Activated T-cell treated with anti-CD3 and anti-CD28 coated beads, Interleukin-2, amount 50 U/mL, for 48 hours (primary cell): ENCODE data around the gene PGM5.

Experiments
- DNase-seq, 2 experiments: peaks; one replicate each; pipeline ENCODE4 v3.0.0-alpha.2; 2020

Gene PGM5

GRCh38 chr9:68443624-68444023 is 87.2 kb downstream of the PGM5 start:
- no peak for DNase-seq

- DNase-seq = no peak
Measured at GRCh38 chr9:68446836-68447235, 90.4 kb downstream of the PGM5 start.

GRCh38 chr9:68447611-68448010 is 91.2 kb downstream of the PGM5 start:
- DNase-seq = no peak

GRCh38 chr9:68454579-68455334 is 98.3 kb downstream of the PGM5 start:
- DNase-seq = no peak

GRCh38 chr9:68455451-68455850 is 99.0 kb downstream of the PGM5 start:
- DNase-seq = no peak

DNA sequence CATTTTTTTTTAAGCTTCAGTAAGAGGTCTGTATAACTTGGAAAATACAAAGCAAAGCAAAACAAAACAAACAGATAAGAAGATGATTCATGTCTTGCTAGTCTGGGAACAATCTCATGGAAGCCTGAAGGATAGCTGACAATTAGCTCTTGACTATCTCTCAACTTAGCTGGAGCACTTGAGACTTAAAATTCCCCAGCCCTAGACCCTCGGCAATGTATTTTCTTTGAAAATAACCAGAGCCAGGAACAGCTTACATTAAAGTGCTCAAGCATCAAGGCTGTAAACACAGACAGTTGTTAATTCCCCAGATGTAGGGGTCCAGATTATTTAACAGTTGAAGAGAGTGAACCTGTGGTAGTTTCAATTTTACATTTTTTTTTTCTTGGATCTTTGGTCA is 101.4 kb downstream of the PGM5 start:
- no peak for DNase-seq

DNA sequence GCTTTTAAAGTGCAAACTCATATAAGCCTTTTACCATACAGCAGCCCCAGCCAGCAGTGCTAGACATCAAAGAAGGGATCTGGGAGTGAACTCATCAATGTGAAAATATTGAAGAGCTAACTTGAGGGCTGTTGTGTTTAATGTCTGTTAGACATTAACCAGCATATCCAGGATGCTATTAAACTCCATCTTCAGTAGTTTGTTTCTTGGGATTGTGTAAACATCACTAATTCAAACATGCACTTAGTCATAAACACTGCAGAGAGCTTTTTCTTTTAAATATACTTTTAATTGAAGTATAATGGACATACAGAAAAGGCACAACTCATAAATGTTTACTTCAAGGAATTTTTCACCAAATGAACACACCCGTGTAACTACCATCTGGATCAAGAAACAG is 102.5 kb downstream of the PGM5 start:
- no peak for DNase-seq

- DNase-seq = no peak
Measured at GRCh38 chr9:68462105-68462775, 105.8 kb downstream of the PGM5 start.

DNA sequence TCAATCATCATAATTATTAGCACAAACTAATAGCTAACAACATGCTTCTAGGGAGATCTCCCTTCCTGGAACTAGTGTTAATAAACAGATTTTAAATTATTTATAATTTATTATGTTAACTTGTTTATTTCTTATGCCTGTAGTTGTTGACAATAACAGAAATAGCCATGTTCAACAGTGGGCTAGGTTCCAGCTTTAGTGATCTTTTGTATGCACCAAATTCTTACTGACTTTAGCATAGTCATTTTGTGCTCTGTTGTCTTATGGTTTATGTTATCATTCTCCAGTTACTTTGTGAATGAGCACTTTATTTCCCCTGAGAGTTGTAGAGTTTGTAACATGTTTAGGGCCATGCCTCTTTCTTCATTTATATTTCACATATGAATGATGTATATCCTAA is 113.7 kb downstream of the PGM5 start:
- no peak for DNase-seq

DNA sequence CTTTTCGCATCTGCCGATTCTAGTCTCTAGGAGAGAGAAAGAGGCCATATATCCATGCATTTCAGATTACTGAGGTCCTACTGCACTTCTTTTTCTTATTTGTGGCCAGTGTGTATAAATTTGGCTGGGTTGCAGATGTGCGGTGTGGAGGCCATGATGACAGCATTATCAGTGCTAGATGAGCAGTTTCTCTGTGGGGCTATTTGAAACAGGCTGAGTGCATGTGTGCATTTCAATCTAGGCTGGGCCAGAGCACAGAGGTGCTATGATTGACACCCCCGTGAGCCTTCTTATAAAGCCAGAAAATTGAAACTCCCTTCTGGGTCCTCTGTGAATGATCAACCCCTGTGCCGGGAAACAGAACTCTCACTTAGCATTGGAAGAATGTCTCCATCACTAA is 114.2 kb downstream of the PGM5 start:
- no peak for DNase-seq

GRCh38 chr9:68472119-68472518 is 115.7 kb downstream of the PGM5 start:
- no peak for DNase-seq

DNA sequence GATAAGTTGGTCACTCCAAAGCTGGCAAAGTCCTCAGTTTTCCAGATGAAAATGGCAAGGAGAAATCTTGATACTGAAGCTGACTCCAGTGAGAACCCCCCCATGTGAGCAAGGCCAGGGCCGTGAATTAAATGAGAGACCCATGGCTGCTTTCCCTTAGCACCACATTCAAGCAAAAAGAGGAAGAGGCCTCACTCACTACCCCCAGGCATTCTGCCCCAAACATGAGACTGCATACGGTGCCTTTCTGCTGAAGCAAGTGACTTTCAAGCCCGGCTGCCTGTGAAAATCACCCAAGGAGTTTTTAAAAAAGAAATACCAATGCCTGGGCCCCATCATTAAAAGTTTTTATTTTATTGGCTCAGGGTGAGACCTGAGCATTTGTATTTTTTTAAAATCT is 117.4 kb downstream of the PGM5 start:
- DNase-seq = no peak

- no peak for DNase-seq
Measured at GRCh38 chr9:68476422-68476821, 120.0 kb downstream of the PGM5 start.

DNA sequence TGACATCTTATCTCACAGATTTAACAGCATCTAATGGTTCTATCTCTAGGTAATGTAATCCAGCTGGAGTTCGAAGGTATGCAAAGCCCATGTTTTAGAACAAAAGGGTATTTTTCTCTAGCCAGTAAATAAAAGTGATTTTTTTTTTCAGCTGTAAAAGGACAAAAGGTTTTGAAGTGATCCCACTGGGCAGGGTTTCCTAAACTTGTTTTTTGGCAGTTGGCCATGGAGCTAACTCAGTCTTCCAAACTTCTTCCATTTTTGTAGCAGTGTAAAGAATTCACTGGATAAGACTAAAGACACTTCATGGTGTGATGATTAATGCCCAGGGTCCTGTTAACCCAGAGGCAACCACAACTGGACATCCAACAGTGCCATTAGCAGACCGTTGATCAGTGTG is 120.4 kb downstream of the PGM5 start:
- no peak for DNase-seq

DNA sequence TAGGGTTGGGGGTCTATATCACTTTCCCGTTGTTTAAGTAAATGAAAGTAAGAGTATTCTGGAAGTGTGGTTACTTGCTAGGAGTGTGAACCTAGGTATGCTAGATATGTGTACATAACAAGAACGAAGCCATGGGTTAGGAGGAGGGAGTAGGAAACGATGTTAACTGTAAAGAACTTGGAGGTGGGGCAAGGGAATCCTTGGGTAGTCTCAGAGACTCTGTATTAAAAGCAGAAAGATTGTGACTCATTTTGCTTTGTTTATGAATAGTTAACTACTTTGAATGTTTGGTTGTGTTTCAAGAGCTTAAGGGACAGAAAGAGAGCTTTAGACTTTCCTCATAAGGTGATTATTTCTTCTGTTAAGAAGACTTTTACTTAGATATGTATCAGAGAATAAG is 124.4 kb downstream of the PGM5 start:
- no peak for DNase-seq

- DNase-seq = no peak
Measured at GRCh38 chr9:68482548-68482947, 126.1 kb downstream of the PGM5 start.

GRCh38 chr9:68488126-68488525 is 131.7 kb downstream of the PGM5 start:
- DNase-seq = no peak

DNA sequence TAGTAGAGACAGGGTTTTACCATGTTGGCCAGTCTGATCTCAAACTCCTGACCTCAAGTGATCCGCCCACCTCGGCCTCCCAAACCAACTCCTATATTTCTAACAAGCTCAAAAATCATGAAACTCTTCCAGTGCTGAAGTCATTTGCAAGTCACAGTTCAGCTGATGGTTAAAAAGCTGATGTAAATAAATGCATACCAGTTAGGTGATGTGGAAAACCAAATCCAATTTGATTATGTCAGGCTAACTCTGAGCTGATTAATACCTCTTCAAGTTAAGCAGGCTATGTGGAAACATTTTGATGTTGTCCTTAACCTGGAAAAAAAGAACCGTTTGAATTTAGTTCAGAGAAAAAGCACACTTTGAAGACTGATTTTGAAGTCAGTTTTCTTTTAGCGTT is 133.2 kb downstream of the PGM5 start:
- no peak for DNase-seq

DNA sequence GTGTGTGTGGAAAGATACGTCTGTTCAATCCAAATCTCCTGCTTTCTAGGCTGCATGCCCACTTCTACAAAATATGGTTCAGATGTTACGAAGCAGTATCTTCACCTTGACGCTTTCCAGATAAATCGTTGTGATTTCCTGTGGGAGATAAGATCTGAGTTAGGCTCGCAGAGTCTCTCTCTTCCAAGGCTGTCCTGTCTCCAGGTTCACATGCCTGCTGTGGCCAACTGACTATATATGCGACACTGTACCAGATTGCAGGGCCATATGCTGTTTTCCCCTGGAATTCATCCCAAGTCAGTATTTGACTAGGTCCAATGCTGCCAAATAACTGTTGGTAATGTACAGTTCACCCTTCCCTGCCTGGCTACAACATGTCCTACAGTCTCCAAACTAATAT is 136.4 kb downstream of the PGM5 start:
- no peak for DNase-seq

- DNase-seq = no peak
Measured at GRCh38 chr9:68493541-68493940, 137.1 kb downstream of the PGM5 start.

DNA sequence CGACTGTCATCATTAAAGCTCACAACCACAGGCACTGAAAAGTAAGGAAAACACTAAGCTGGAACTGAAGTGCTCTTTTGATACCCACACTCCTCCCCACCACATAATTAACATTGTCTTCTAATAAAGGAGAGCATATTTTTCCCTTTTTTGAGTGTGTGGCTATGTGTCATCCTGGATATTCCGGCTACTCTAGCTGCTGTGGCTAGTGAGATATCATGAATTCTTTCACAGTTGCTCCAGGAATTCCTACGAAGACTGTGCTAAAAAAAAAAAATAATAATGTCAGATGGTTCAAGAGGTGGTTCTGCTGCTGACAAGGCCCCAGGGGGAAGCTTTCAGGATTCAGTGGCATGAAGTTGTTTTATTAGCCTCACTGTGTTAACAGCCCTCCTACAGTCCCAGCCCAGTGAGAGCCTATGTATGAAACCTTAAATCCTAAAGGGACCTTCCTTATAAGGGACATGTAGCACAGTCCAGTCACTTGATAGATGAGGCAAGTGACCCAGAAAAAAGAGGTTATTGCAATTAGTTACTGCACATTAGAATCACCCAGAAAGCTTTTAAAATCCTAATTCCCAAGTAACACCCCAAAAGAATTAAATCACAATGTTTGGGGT is 137.7 kb downstream of the PGM5 start:
- no peak for DNase-seq

GRCh38 chr9:68495247-68495646 is 138.8 kb downstream of the PGM5 start:
- DNase-seq = no peak

DNA sequence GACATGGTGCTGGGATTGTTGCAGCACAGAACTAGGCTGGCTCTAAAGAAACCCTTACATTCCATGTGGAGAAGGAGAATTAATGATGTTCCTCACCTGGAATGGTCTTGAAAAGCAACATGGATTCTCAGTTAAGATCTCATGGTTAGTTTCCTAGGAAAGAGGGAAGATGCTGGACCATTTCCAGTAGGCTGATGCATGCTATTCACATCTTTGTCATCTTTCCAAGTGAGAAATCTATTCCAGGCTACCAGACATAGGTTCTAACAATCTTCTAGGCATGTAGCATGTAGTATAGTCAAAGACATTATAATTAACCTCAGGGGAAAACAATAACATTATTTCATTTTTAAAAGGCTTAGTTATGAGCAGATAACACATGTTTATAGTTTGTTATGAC is 139.9 kb downstream of the PGM5 start:
- DNase-seq = no peak

DNA sequence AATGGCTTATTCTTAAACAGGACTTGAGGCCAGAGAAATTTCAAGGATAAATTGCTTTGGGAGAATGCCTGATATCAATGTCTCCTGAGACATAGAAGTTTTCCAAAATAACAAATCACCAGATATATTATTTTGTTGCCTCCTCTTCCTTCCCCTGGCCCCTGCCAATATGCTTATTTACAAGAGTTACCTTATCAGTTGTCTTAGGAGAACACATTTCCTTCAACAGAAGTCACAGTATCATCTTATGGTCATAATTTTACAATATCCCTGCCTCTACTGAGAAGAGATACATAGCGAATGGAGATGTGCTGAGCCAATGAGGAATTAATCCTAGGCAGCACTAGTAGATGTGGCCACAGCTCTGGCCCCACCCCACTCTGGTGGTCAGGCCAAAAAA is 141.2 kb downstream of the PGM5 start:
- no peak for DNase-seq
